WTC11 (cell line): ENCODE measurements around the gene GPATCH2L. TPM values are rescaled to one million over a fixed set of nuclear protein-coding genes. Genes with fewer than 3 reads are reported as not detected.

Experiments
- ATAC-seq: fragments of 200-7000 bp; cut with Tn5 transposase; 2 replicates; pipeline ENCODE4 v1.10.0; 2021; ENCODE audit warnings: mild to moderate bottlenecking, moderate library complexity
- CTCF ChIA-PET: fragments of 300-600 bp; sonication (Branson Sonifier 250); formaldehyde crosslinking; loops from one replicate; lab custom pipeline; 2021; ENCODE audit warnings: antibody characterized with exemption; lab: Charles Lee
- POLR2A ChIA-PET: fragments of 350-600 bp; sonication (Branson Sonifier 250); formaldehyde crosslinking; loops from one replicate; lab custom pipeline; 2021; ENCODE audit warnings: antibody characterized with exemption; lab: Charles Lee
- DNase-seq: peaks from one replicate; pipeline ENCODE4 v3.0.0; 2021; ENCODE audit warnings: low spot score
- H3K27ac Mint-ChIP-seq: 2 replicates; pipeline ENCODE4 v1.8.0; 2021; ENCODE audit warnings: mixed read lengths
- H3K27me3 Mint-ChIP-seq: 2 replicates; pipeline ENCODE4 v1.8.0; 2021; ENCODE audit warnings: low read depth, mild to moderate bottlenecking, moderate library complexity, mixed read lengths
- H3K36me3 Mint-ChIP-seq: 2 replicates; pipeline ENCODE4 v1.8.0; 2021; ENCODE audit warnings: mixed read lengths
- H3K4me1 Mint-ChIP-seq: 2 replicates; pipeline ENCODE4 v1.8.0; 2022; ENCODE audit warnings: mixed read lengths
- H3K4me3 Mint-ChIP-seq: 2 replicates; pipeline ENCODE4 v1.8.0; 2021; ENCODE audit warnings: mild to moderate bottlenecking, moderate library complexity, mixed read lengths
- H3K9me3 Mint-ChIP-seq: 2 replicates; pipeline ENCODE4 v1.8.0; 2021; ENCODE audit warnings: mixed read lengths
- AR ChIP-seq: fragments of 250-450 bp; sonication (Bioruptor Pico); IDR thresholded peaks from 2 replicates; pipeline ENCODE4 v1.9.0; 2021; ENCODE audit warnings: mild to moderate bottlenecking
- ATF1 ChIP-seq: sonication (generic); formaldehyde crosslinking; IDR thresholded peaks from 2 replicates; pipeline ENCODE4 v1.8.1; 2023; ENCODE audit warnings: mild to moderate bottlenecking, moderate library complexity, missing genetic modification reagents
- ATF3 ChIP-seq: sonication (generic); formaldehyde crosslinking; conservative IDR thresholded peaks from 2 replicates; pipeline ENCODE4 v1.8.1; 2022; ENCODE audit warnings: mild to moderate bottlenecking, missing genetic modification reagents
- E2F1 ChIP-seq: sonication (generic); formaldehyde crosslinking; IDR thresholded peaks from 2 replicates; pipeline ENCODE4 v1.8.0; 2022; ENCODE audit warnings: mild to moderate bottlenecking, missing genetic modification reagents
- ERG ChIP-seq: fragments of 250-450 bp; sonication (Bioruptor Pico); IDR thresholded peaks from 2 replicates; pipeline ENCODE4 v1.8.0; 2021; ENCODE audit warnings: mild to moderate bottlenecking
- FOXJ3 ChIP-seq: sonication (generic); formaldehyde crosslinking; IDR thresholded peaks from 2 replicates; pipeline ENCODE4 v1.9.0; 2021; ENCODE audit warnings: missing genetic modification reagents, mild to moderate bottlenecking, borderline replicate concordance
- FOXP1 ChIP-seq: sonication (generic); formaldehyde crosslinking; IDR thresholded peaks from 2 replicates; pipeline ENCODE4 v1.8.0; 2022; ENCODE audit warnings: missing genetic modification reagents, mild to moderate bottlenecking, moderate library complexity, borderline replicate concordance
- GRHL2 ChIP-seq: fragments of 250-450 bp; sonication (Bioruptor Pico); IDR thresholded peaks from 2 replicates; pipeline ENCODE4 v1.8.0; 2022; ENCODE audit warnings: mild to moderate bottlenecking, moderate library complexity; ENCODE audit not compliant: insufficient replicate concordance, severe bottlenecking
- HMGXB4 ChIP-seq: sonication (generic); formaldehyde crosslinking; IDR thresholded peaks from 2 replicates; pipeline ENCODE4 v1.8.1; 2023; ENCODE audit warnings: mild to moderate bottlenecking, moderate library complexity, missing genetic modification reagents
- MAX ChIP-seq: sonication (generic); formaldehyde crosslinking; IDR thresholded peaks from 2 replicates; pipeline ENCODE4 v1.8.0; 2022; ENCODE audit warnings: mild to moderate bottlenecking, missing genetic modification reagents
- MLX ChIP-seq: sonication (generic); formaldehyde crosslinking; IDR thresholded peaks from 2 replicates; pipeline ENCODE4 v1.8.1; 2023; ENCODE audit warnings: mild to moderate bottlenecking, missing genetic modification reagents, moderate library complexity
- SMAD4 ChIP-seq: sonication (generic); formaldehyde crosslinking; IDR thresholded peaks from 2 replicates; pipeline ENCODE4 v1.8.0; 2022; ENCODE audit warnings: mild to moderate bottlenecking, missing genetic modification reagents
- STAT6 ChIP-seq: sonication (generic); formaldehyde crosslinking; conservative IDR thresholded peaks from 2 replicates; pipeline ENCODE4 v1.8.1; 2023; ENCODE audit warnings: mild to moderate bottlenecking, low read depth, missing genetic modification reagents, moderate library complexity
- TP53 ChIP-seq: sonication (generic); formaldehyde crosslinking; IDR thresholded peaks from 2 replicates; pipeline ENCODE4 v1.8.1; 2023; ENCODE audit warnings: mild to moderate bottlenecking, missing genetic modification reagents
- USF2 ChIP-seq: sonication (generic); formaldehyde crosslinking; IDR thresholded peaks from 2 replicates; pipeline ENCODE4 v1.8.1; 2023; ENCODE audit warnings: mild to moderate bottlenecking, missing genetic modification reagents, moderate library complexity
- ZBTB43 ChIP-seq: sonication (generic); formaldehyde crosslinking; IDR thresholded peaks from 2 replicates; pipeline ENCODE4 v1.8.1; 2023; ENCODE audit warnings: mild to moderate bottlenecking, missing genetic modification reagents
- ZNF281 ChIP-seq: sonication (generic); formaldehyde crosslinking; IDR thresholded peaks from 2 replicates; pipeline ENCODE4 v1.8.0; 2023; ENCODE audit warnings: mild to moderate bottlenecking, missing genetic modification reagents
- ZNF396 ChIP-seq: fragments of 250-450 bp; sonication (Bioruptor Pico); IDR thresholded peaks from 2 replicates; pipeline ENCODE4 v1.8.0; 2021; ENCODE audit warnings: mild to moderate bottlenecking, moderate library complexity, borderline replicate concordance
- total RNA-seq: library from RNA; stranded (reverse); gene quantifications from 3 replicates; pipeline ENCODE4 v1.2.3, GENCODE V29; 2021

Gene GPATCH2L
- total RNA-seq, 1 experiment from 2014 or later: 67.2 TPM

GRCh38 chr14:76219873-76220272 lies 68.2 kb downstream of the GPATCH2L start (continued):
- TF ChIP-seq ZBTB43 (CRISPR knock-in tag) (no peak), SMAD4 (no peak), ERG (CRISPR knock-in tag) (no peak), MLX (CRISPR knock-in tag) (no peak)

GRCh38 chr14:76227450-76228050 lies 75.8 kb downstream of the GPATCH2L start:
- Mint-ChIP-seq H3K9me3 (peaks cover 33% of the 10 kb centered on the region), H3K4me1 (peaks cover 12% of the 10 kb centered on the region), H3K27me3 (peaks cover 4% of the 10 kb centered on the region), H3K36me3 (peaks cover 9% of the 10 kb centered on the region), H3K4me3 (no peak overlapping the region), H3K27ac (no peak overlapping the region)
- peak; percentile 69 for ATAC-seq
- CTCF ChIA-PET: no interaction called here
- DNase-seq: no peak
- POLR2A ChIA-PET: interaction anchor here (0.7 kb wide), 1 partner anchor 97 kb away, joined by 3 read pairs; no protein-coding TSS in a partner anchor
- no peak for TF ChIP-seq HMGXB4 (CRISPR knock-in tag)
- TF ChIP-seq AR: no peak
- no peak for TF ChIP-seq FOXJ3 (CRISPR knock-in tag)
- no peak for TF ChIP-seq ATF1 (CRISPR knock-in tag)
- TF ChIP-seq E2F1 (CRISPR knock-in tag): no peak
- TF ChIP-seq ZNF396 (CRISPR knock-in tag): no peak
- no peak for TF ChIP-seq USF2 (CRISPR knock-in tag)
- no peak for TF ChIP-seq ZNF281
- TF ChIP-seq MAX: no peak
- no peak for TF ChIP-seq STAT6 (CRISPR knock-in tag)
- no peak for TF ChIP-seq FOXP1
- no peak for TF ChIP-seq GRHL2 (CRISPR knock-in tag)
- TF ChIP-seq ATF3 (CRISPR knock-in tag): no peak
- no peak for TF ChIP-seq TP53 (CRISPR knock-in tag)
